Heart left ventricle (tissue), 16 donors: Measurements from ENCODE around the gene PCDHGB1. TPM values are rescaled to one million over a fixed set of nuclear protein-coding genes. Genes with fewer than 3 reads are reported as not detected.
"Not testable (repeated sequence)": the region's sequence is repeated elsewhere in the genome, so short reads cannot be mapped to it uniquely, and the experiment has no call there.

ENCODE experiments used
- ATAC-seq, 4 donors: fragments of 200-7000 bp; cut with Tn5 transposase; one replicate each; pipeline ENCODE4 v1.9.1; 2020 to 2022; ENCODE audit warnings: moderate library complexity in 4 of 4, mild to moderate bottlenecking in 3 of 4, moderate number of reproducible peaks in 1 of 4
- DNase-seq, 5 donors: peaks; one replicate each; pipeline ENCODE4 v3.0.0-alpha.2; 2020
- H3K27ac ChIP-seq, 12 donors: fragments of 200-600 bp; sonication (generic) in 4 of 12; one replicate each; pipeline versions ENCODE4 v1.5.0 to v1.8.0; 2016 to 2022; ENCODE audit warnings: mild to moderate bottlenecking in 2 of 12
- H3K27me3 ChIP-seq, 9 donors: fragments of 200-600 bp; sonication (generic) in 2 of 9; one replicate each; pipeline versions ENCODE4 v1.5.1 to v1.8.0; 2016 to 2022; ENCODE audit warnings: mild to moderate bottlenecking in 3 of 9
- H3K36me3 ChIP-seq, 9 donors: fragments of 200-600 bp; sonication (generic) in 2 of 9; one replicate each; pipeline versions ENCODE4 v1.5.0 to v1.8.0; 2018 to 2022; ENCODE audit warnings: mild to moderate bottlenecking in 2 of 9
- H3K4me1 ChIP-seq, 12 donors: fragments of 200-600 bp; sonication (generic) in 4 of 12; one replicate each; pipeline versions ENCODE4 v1.5.0 to v1.8.0; 2016 to 2022; ENCODE audit warnings: mild to moderate bottlenecking in 3 of 12
- H3K4me3 ChIP-seq, 12 donors: fragments of 200-600 bp; sonication (generic) in 4 of 12; one replicate each; pipeline versions ENCODE4 v1.5.0 to v1.8.0; 2017 to 2022; ENCODE audit warnings: mild to moderate bottlenecking in 9 of 12, moderate library complexity in 4 of 12
- H3K9me3 ChIP-seq, 12 donors: fragments of 200-600 bp; sonication (generic) in 4 of 12; one replicate each; pipeline versions ENCODE4 v1.5.0 to v1.8.0; 2016 to 2022; ENCODE audit warnings: mild to moderate bottlenecking in 1 of 12
- POLR2A ChIP-seq, 2 donors: fragments of 450-650 bp; IDR thresholded peaks; one replicate each; pipeline ENCODE4 v1.6.1; 2017; ENCODE audit warnings: antibody characterized with exemption in 2 of 2, mild to moderate bottlenecking in 2 of 2, moderate library complexity in 2 of 2
- WGBS, 4 donors: extraction: QIAGEN DNeasy Blood & Tissue Kit in 2 of 4; methylation state at CpG; one replicate each; pipeline versions ENCODE4 v1.1.5 to v1.1.7; 2013 to 2018; 5-methylcytosine and 5-hydroxymethylcytosine counted together
- intact Hi-C, 10 donors: fragments of 100-400 bp; cut with DNase I; formaldehyde crosslinking; loops; one replicate each; pipeline versions ENCODE4 v1.11.1 to v1.14.2; 2022
- long read RNA-seq, 3 donors: library from polyadenylated mRNA; unstranded; transcript quantifications; one replicate each; pipeline ENCODE4 v2.0.0, GENCODE V29; 2020 to 2021
- polyA plus RNA-seq, 2 donors: library from polyadenylated mRNA; stranded (reverse); fragments of 200-250 nt; gene quantifications; one replicate each; pipeline ENCODE4 v1.2.3, GENCODE V29; 2013
- total RNA-seq, 9 donors: library from RNA; depleted of rRNA in 2 of 9; stranded (reverse); fragments of >200 nt in 2 of 9; fragmentation: NEBNext Ultra II Directional in 3 of 9; extraction: Animal tissue kit (Norgen Biotek cat#: 25700) in 3 of 9; gene quantifications; one replicate each; pipeline versions ENCODE4 v1.1.0 to v1.2.4, GENCODE V29; 2016 to 2023
- TF ChIP-seq, protein P1 (sequence below), 12 donors: fragments of 200-600 bp; sonication (generic) in 4 of 12; IDR thresholded peaks; one replicate each; pipeline versions ENCODE4 v1.5.0 to v1.8.0; 2018 to 2022; ENCODE audit warnings: antibody characterized with exemption in 12 of 12, mild to moderate bottlenecking in 5 of 12
- donor health status: ischemic (EF 13 %, LVEDD 7.1; RV severe dilation, severe dysfunction).
- donor health status: healthy with polysubstance abuse.
- donor health status: DM: no; HTN: yes; CAD: no.
- donor health status: DM: no; HTN: no; CAD: no.
- donor health status: ischemic (EF 25% LVEDD 6.9; RV normal size, moderate dysfunction).
- donor health status: ischemic (EF 25% LVEDD 5.7; RV mildly dilated, moderate dysfunction).
- donor health status: healthy.
- donor health status: DM: yes; HTN: yes; CAD: no.
- donor health status: ischemic (EF 35%, LVEDD 5.7; RV mildly dilated, moderate dysfunction).
- donor health status: nonischemic (EF 11% LVEDD 7.7; RV severe dilation, severe dysfunction).
- donor health status: DM: yes; HTN: yes; CAD: no.
- donor health status: PGD.
- donor health status: ischemic (EF 29% LVEDD 5.4; RV normal size, mild dysfunction).
- donor health status: nonischemic (EF 23%, LVEDD 6.1; RV moderate dilation, normal function).

PCDHGB1 gene
- total RNA-seq (10 to 100 TPM in 4 of 9 donors, 1 to 10 TPM in 5; 4.4 to 11.9 (median 8.6) TPM), polyA plus RNA-seq (1 to 10 TPM in 1 of 2 donors, under 1 TPM in 1; 0.85 to 5.9 TPM)
- long read RNA-seq, donor 1: 0 reads
- long read RNA-seq, donor 2, partial matches to known transcripts: 0 of 1 reads
- long read RNA-seq, donor 2, other reads (novel, unspliced or antisense): 0 of 1 reads
- long read RNA-seq, donor 3, full-length matches to known transcripts: 1 of 1 reads
- long read RNA-seq, donor 3, partial matches to known transcripts: 0 of 1 reads
- long read RNA-seq, donor 3, other reads (novel, unspliced or antisense): 0 of 1 reads

DNA sequence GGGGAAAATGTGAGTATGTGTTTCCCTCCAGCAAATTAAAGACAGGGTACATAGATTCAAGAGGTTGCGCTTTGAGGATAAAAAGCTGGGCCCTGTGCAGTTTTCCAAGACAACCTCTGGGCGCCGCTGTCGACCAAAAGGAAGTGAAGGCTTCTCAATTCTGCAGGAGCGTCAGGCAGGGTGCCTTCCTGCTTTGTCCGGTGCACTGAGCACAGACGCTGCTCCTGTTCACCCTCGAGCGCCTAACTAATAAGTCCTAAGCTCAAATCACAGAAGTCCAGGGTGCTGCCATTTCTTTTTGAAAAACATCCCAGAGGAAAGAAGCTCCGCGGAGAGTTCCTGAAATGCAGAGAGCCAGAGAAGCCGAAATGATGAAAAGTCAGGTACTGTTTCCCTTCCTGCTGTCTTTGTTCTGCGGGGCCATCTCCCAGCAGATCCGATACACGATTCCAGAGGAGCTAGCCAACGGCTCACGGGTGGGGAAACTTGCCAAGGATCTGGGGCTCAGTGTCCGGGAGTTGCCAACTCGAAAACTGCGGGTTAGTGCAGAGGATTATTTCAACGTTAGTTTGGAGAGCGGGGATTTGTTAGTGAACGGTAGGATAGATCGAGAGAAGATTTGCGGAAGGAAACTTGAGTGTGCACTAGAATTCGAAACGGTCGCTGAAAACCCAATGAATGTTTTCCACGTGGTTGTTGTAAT is at the start of gene PCDHGB1:
PCDHGB1 (plus strand) TSS at position 183 of the 703 bp plus-strand sequence; CDS start at position 345, 162 bp downstream.
- Histone ChIP-seq H3K9me3 (peaks cover 0 to 94% (median 36%) of the 10 kb centered on the region in 12 donors), H3K27me3 (peaks cover 0 to 21% (median 0%) of the 10 kb centered on the region in 9 donors), H3K36me3 (peaks cover 0 to 16% (median 0%) of the 10 kb centered on the region in 9 donors), H3K4me3 (peak within 1 kb of the TSS in 9 of 12 donors; percentile 17 to 39 (median 31)), H3K4me1 (peaks cover 0 to 19% (median 2%) of the 10 kb centered on the region in 12 donors), H3K27ac (peak within 1 kb of the TSS in 2 of 12 donors; percentile 30 to 41)
- intact Hi-C loops: loop anchor here in 2 of 10 donors (10.0 kb wide), 2 partner anchors 55 to 175 kb away; partner anchors contain the start of genes PCDHGA9 (in 1 of the 2) and PCDHGB6 (in 1 of the 2)
- peak; percentile 71 to 83 (median 80) for ATAC-seq
- DNase-seq: peak in 3 of 5 donors; percentile 52 to 71 (median 70)
- TF ChIP-seq POLR2A (IDR thresholded peaks at IDR 0.05): no peak
- TF ChIP-seq, protein P1, sequence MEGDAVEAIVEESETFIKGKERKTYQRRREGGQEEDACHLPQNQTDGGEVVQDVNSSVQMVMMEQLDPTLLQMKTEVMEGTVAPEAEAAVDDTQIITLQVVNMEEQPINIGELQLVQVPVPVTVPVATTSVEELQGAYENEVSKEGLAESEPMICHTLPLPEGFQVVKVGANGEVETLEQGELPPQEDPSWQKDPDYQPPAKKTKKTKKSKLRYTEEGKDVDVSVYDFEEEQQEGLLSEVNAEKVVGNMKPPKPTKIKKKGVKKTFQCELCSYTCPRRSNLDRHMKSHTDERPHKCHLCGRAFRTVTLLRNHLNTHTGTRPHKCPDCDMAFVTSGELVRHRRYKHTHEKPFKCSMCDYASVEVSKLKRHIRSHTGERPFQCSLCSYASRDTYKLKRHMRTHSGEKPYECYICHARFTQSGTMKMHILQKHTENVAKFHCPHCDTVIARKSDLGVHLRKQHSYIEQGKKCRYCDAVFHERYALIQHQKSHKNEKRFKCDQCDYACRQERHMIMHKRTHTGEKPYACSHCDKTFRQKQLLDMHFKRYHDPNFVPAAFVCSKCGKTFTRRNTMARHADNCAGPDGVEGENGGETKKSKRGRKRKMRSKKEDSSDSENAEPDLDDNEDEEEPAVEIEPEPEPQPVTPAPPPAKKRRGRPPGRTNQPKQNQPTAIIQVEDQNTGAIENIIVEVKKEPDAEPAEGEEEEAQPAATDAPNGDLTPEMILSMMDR (IDR thresholded peaks at IDR 0.05): peak; percentile 31 to 70 (median 49)
- WGBS, 4 donors: 20 to 36% (median 27%) methylated on average over 29 of the region's 29 CpGs

DNA sequence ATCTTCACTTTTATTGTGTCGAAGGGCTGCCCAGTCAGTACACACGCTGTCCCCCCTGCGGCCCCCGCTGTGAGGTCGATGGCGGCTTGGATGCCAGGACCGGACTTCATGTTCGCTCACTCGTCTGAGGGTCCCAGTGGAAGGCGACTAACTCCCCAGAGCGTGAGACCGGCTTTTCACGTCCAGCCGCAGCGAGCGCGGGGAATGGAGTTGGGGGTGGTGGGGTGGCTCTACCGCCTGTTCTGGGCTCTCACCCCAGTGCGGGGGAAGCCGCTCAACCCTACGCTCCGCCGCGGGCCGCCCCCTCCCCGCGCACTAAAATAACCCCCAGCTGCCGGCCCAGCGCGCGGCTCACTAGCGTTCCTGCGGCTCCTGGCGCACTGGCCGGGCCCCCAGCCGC is 46.1 kb upstream of the PCDHGB1 start, which contains the start of gene SLC25A2:
SLC25A2 (minus strand) TSS at position 294 of the 400 bp plus-strand sequence; CDS start at position 110, 184 bp downstream.
- intact Hi-C loops: no loop called here
- no peaks in the 10 kb centered on the region for H3K36me3 ChIP-seq
- no peak within 1 kb of the TSS for H3K27ac ChIP-seq
- TF ChIP-seq, protein P1 (IDR thresholded peaks at IDR 0.05): no peak
- no peak for TF ChIP-seq POLR2A (IDR thresholded peaks at IDR 0.05)
- WGBS, 4 donors: 34 to 47% (median 39%) methylated on average over 18 to 36 of the region's 36 CpGs
- H3K4me1 ChIP-seq: no peaks in the 10 kb centered on the region
- no peaks in the 10 kb centered on the region for H3K27me3 ChIP-seq
- DNase-seq: no peak
- ATAC-seq: no peak
- peaks cover 0 to 100% (median 78%) of the 10 kb centered on the region in 12 donors for H3K9me3 ChIP-seq
- H3K4me3 ChIP-seq: no peak within 1 kb of the TSS

DNA sequence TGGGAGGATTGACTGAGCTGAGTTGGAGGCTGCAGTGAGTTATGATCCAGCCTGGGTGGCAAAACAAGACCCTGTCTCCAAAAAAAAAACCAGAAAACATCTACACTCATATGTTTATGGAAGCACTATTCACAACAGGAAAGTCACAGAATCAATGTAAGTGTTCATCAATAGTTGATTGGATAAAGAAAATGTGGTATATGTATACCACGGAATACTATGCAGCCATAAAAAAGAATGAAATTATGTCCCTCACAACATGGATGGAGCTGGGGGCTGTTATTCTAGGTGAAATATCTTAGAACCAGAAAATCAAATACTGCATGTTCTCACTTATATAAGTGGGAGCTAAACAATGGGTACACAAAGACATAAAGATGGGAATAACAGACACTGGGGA is 43.3 kb upstream of the PCDHGB1 start:
- 95 to 98% (median 98%) methylated on average over 1 of the region's 1 CpG for WGBS, 4 donors
- no peaks in the 10 kb centered on the region for H3K4me1 ChIP-seq
- H3K27me3 ChIP-seq: no peaks in the 10 kb centered on the region
- H3K9me3 ChIP-seq: peaks cover 0 to 99% (median 71%) of the 10 kb centered on the region in 12 donors
- TF ChIP-seq POLR2A (IDR thresholded peaks at IDR 0.05): no peak
- TF ChIP-seq, protein P1 (IDR thresholded peaks at IDR 0.05): no peak
- no peak overlapping the region for H3K4me3 ChIP-seq
- intact Hi-C loops: no loop called here
- no peak overlapping the region for H3K27ac ChIP-seq
- DNase-seq: no peak
- no peak for ATAC-seq
- H3K36me3 ChIP-seq: no peaks in the 10 kb centered on the region

DNA sequence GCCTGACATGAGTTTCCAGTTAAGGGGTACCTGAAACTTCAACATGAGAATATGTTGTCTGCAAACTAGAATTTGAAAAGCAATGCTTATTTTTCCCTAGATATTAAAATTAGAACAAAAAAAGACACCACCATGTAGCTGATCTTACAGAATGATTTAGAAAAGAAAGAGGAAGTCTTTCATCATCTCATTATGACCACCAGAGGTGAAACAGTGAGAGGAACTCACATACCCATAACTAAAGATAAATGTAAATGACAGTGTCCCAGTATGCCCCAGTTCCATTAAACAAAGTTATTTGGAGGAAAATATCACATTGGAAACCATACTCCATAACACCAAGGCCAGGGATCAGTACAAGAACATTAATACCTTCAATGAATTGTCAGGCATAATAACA is 36.2 kb upstream of the PCDHGB1 start:
- H3K4me3 ChIP-seq: no peak overlapping the region
- ATAC-seq: no peak
- peaks cover 0 to 5% (median 0%) of the 10 kb centered on the region in 12 donors for H3K4me1 ChIP-seq
- H3K27me3 ChIP-seq: no peaks in the 10 kb centered on the region
- H3K9me3 ChIP-seq: peaks cover under 1 to 100% (median 76%) of the 10 kb centered on the region in 12 donors
- no peak overlapping the region for H3K27ac ChIP-seq
- no peak for DNase-seq
- TF ChIP-seq, protein P1 (IDR thresholded peaks at IDR 0.05): no peak
- TF ChIP-seq POLR2A (IDR thresholded peaks at IDR 0.05): no peak
- peaks cover 0 to 37% (median 6%) of the 10 kb centered on the region in 9 donors for H3K36me3 ChIP-seq
- intact Hi-C loops: loop anchor here in 1 of 10 donors (10.0 kb wide), 1 partner anchor 69 kb away; the partner anchor contains the start of gene PCDHB15

DNA sequence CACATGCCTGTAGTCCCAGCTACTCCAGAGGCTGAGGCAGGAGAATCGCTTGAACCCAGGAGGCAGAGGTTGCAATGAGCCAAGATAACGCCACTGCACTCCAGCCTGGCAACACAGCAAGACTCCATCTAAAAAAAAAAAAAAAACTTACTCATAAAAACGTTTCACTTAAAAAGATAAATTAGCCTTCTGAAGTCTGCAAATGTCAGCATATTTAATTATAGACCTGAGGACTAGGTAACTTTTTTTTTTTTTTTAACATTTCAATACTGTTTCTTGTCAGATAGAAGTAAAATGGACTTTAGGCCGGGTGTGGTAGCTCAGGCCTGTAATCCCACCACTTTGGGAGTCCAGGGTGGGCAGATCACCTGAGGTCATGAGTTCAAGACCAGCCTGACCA is 32.9 kb upstream of the PCDHGB1 start:
- Histone ChIP-seq H3K36me3 (peaks cover 0 to 50% (median 13%) of the 10 kb centered on the region in 9 donors), H3K4me1 (peaks cover 0 to 18% (median 8%) of the 10 kb centered on the region in 12 donors)

More for the DNA sequence above, 32.9 kb upstream of the PCDHGB1 start:
- H3K9me3 ChIP-seq: peaks cover 4 to 93% (median 75%) of the 10 kb centered on the region in 12 donors
- ATAC-seq, H3K27me3 ChIP-seq, DNase-seq, H3K27ac ChIP-seq, H3K4me3 ChIP-seq: not testable (repeated sequence)
- 84 to 88% (median 85%) methylated on average over 4 of the region's 4 CpGs for WGBS, 4 donors
- intact Hi-C loops: loop anchor here in 1 of 10 donors (10.0 kb wide), 1 partner anchor 72 kb away; the partner anchor contains the start of gene PCDHB15
